Kidney (tissue), 14 donors: ENCODE measurements around the gene COA5. TPM values are rescaled to one million over a fixed set of nuclear protein-coding genes. Genes with fewer than 3 reads are reported as not detected.
A peak's percentile ranks its signal among the peaks of the same experiment; 100 is the strongest.

Source experiments
- DNase-seq, 5 donors: peaks; one replicate each; pipeline ENCODE4 v3.0.0-alpha.2; 2013 to 2020
- FAIRE-seq: peaks from 2 replicates; lab custom pipeline; 2012; peaks lifted over from hg19 to GRCh38; lab: Jason Lieb, UNC
- H3K27ac ChIP-seq, 2 donors: one replicate each; pipeline ENCODE4 v1.7.0; 2013; ENCODE audit warnings: low read depth in 2 of 2, low read length in 2 of 2, inconsistent platforms in 1 of 2
- H3K27me3 ChIP-seq: one replicate; pipeline ENCODE4 v1.7.1; 2013; ENCODE audit warnings: low read length, inconsistent platforms; ENCODE audit not compliant: control insufficient read depth, insufficient read depth
- H3K36me3 ChIP-seq, 3 donors: one replicate each; pipeline versions ENCODE4 v1.7.0 to v1.7.1; 2013; ENCODE audit warnings: low read length in 3 of 3, control low read depth in 1 of 3, inconsistent platforms in 1 of 3; ENCODE audit not compliant: insufficient read depth in 3 of 3, control insufficient read depth in 2 of 3
- H3K4me1 ChIP-seq, 3 donors: one replicate each; pipeline versions ENCODE4 v1.7.0 to v1.7.1; 2013; ENCODE audit warnings: low read length in 3 of 3, inconsistent platforms in 1 of 3, low read depth in 1 of 3; ENCODE audit not compliant: control insufficient read depth in 2 of 3, insufficient read depth in 2 of 3
- H3K4me3 ChIP-seq, 3 donors: one replicate each; pipeline versions ENCODE4 v1.7.0 to v1.8.1; 2013; ENCODE audit warnings: low read length in 3 of 3, control low read depth in 1 of 3, inconsistent platforms in 1 of 3
- H3K9ac ChIP-seq, 3 donors: one replicate each; pipeline versions ENCODE4 v1.7.0 to v1.7.1; 2013; ENCODE audit warnings: low read length in 3 of 3, control low read depth in 1 of 3, inconsistent platforms in 1 of 3
- H3K9me3 ChIP-seq, 3 donors: one replicate each; pipeline versions ENCODE4 v1.7.0 to v1.7.1; 2013; ENCODE audit warnings: low read length in 3 of 3, control low read depth in 1 of 3, inconsistent platforms in 1 of 3; ENCODE audit not compliant: control insufficient read depth in 2 of 3, insufficient read depth in 1 of 3
- intact Hi-C: fragments of 100-400 bp; cut with DNase I; formaldehyde crosslinking; loops from one replicate; pipeline ENCODE4 v1.11.1; 2022
- polyA plus RNA-seq: library from polyadenylated mRNA; stranded (reverse); fragments of 350-450 nt; fragmentation: Illumina TruSeq; extraction: RNeasy Lipid Tissue Mini Kit (QIAGEN cat#74804); gene quantifications from one replicate; pipeline ENCODE4 v1.2.3, GENCODE V29; 2014; ENCODE audit warnings: low read depth, low replicate concordance; ENCODE audit not compliant: insufficient read depth
- total RNA-seq: library from RNA; stranded (reverse); fragmentation: NEBNext Ultra II Directional; extraction: Animal tissue kit (Norgen Biotek cat#: 25700); gene quantifications from one replicate; pipeline ENCODE4 v1.2.1, GENCODE V29; 2021
- TF ChIP-seq, protein P1 (sequence below): IDR thresholded peaks from 3 replicates; pipeline ENCODE4 v1.5.1; 2012; ENCODE audit warnings: mild to moderate bottlenecking, moderate library complexity, borderline replicate concordance; ENCODE audit not compliant: insufficient read depth; ENCODE audit errors: extremely low read depth
- donor health status: control.
- donor health status: control.
- donor health status: control.
- donor health status: control.
- donor health status: control.
- donor health status: DM: yes; HTN: yes; CAD: no.
- donor health status: Normal renal cell carcinoma (clear cell type).

COA5 gene
- total and polyA plus RNA-seq, 2 donors from 2014 or later = 38.0 to 85.8 TPM

DNA sequence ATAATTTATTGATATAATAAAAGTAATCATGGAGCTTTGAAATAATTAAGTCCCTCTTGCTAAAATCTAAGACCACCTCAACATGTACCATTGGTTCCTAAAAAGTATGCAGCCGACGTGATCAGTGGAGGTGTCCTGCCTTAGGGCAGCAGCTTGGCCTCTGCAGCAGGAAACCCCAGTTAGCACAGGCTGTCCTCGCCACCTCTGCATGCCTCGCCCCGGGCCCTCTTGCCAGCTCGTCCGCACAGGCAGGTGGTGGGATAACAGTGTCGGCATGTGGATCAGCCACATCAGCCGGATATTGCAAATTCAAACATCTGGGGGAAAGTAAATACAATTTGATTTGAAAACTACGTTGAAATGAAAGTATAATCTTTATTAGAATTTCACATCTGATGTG lies 22.9 kb downstream of the COA5 start:
- no peaks in the 10 kb centered on the region for H3K27me3 ChIP-seq
- peaks cover 0 to 12% (median 9%) of the 10 kb centered on the region in 3 donors for H3K36me3 ChIP-seq
- no peaks in the 10 kb centered on the region for H3K9me3 ChIP-seq
- FAIRE-seq (no peak), DNase-seq (no peak)
- TF ChIP-seq, protein P1, sequence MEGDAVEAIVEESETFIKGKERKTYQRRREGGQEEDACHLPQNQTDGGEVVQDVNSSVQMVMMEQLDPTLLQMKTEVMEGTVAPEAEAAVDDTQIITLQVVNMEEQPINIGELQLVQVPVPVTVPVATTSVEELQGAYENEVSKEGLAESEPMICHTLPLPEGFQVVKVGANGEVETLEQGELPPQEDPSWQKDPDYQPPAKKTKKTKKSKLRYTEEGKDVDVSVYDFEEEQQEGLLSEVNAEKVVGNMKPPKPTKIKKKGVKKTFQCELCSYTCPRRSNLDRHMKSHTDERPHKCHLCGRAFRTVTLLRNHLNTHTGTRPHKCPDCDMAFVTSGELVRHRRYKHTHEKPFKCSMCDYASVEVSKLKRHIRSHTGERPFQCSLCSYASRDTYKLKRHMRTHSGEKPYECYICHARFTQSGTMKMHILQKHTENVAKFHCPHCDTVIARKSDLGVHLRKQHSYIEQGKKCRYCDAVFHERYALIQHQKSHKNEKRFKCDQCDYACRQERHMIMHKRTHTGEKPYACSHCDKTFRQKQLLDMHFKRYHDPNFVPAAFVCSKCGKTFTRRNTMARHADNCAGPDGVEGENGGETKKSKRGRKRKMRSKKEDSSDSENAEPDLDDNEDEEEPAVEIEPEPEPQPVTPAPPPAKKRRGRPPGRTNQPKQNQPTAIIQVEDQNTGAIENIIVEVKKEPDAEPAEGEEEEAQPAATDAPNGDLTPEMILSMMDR = no peak
- H3K4me1 ChIP-seq = no peaks in the 10 kb centered on the region
- H3K9ac ChIP-seq = no peak overlapping the region
- intact Hi-C loops = no loop called here
- no peak overlapping the region for H3K4me3 ChIP-seq
- H3K27ac ChIP-seq = no peak overlapping the region

DNA sequence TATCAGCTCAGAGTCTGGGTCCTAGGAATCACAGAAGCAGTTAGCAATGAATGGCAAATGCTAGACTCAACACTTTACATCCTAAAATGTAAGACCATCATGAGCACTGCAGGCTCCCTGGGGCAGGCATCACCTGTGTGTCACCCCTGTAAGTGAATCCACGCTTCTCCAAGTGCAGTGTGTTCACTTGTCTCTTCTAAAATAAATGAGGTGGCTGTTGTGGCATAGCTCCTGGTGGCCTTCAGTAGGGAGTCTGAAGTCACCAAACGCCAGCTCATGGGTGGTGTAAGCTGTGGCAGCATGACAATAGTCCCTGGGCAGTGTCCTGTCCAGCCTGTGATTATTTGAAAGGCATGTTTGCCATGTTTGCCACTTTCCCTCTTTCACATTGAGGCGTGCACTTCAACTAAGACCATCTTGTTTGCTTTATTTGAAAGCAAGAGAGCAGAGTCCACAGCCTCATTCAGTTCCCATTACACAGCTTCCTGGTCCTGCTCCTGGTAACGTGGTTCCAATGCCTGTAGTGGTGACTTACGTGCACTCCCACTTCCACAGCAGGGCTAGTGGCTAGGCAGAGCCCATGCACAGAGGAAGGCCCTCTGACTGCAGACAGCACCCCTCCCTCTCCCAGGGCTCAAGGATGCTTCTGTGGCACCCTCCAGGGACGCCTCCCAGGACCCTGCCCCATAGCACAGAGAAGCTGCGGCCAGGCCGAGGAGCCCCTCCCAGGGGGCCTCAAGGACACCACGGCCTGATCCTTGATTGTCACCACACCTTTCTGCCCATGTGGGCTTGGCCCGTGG lies 24.3 kb downstream of the COA5 start:
- no peak overlapping the region for H3K4me3 ChIP-seq
- no peaks in the 10 kb centered on the region for H3K4me1 ChIP-seq
- FAIRE-seq = no peak
- no peaks in the 10 kb centered on the region for H3K27me3 ChIP-seq
- peaks cover 0 to 10% (median 7%) of the 10 kb centered on the region in 3 donors for H3K36me3 ChIP-seq
- no peaks in the 10 kb centered on the region for H3K9me3 ChIP-seq
- intact Hi-C loops = no loop called here
- no peak overlapping the region for H3K27ac ChIP-seq
- TF ChIP-seq, protein P1 = no peak
- no peak for DNase-seq
- no peak overlapping the region for H3K9ac ChIP-seq

DNA sequence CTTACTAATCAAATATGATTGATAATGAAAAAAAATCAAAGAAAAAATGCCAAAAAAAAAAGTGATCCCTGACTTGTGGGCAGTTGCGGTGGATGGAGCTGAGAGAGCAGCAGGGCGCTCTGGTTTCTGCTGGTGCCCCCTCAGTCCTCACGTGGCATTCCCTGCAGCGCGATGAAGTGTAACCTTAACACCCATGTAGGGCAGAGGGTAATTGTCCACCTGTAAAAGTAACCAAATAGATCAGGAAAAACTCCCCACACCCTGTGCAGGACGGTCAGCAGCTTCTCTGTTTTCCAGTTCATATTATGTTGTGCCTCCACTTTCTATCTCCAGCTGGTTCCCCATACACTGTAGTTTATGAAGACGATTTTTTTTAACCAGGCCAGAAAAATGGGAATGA lies 25.0 kb downstream of the COA5 start:
- Histone ChIP-seq H3K9me3 (no peaks in the 10 kb centered on the region), H3K27me3 (no peaks in the 10 kb centered on the region), H3K4me3 (no peak overlapping the region), H3K4me1 (no peaks in the 10 kb centered on the region), H3K9ac (no peak overlapping the region), H3K27ac (no peak overlapping the region), H3K36me3 (peaks cover 0 to 10% (median 7%) of the 10 kb centered on the region in 3 donors)
- intact Hi-C loops = no loop called here
- DNase-seq (peak in 3 of 5 donors; percentile 48 to 66 (median 62)), FAIRE-seq (no peak)
- TF ChIP-seq, protein P1 = no peak
